Right atrium auricular region (tissue), 2 donors: ENCODE measurements around the gene KCNK3. TPM values are rescaled to one million over a fixed set of nuclear protein-coding genes. Genes with fewer than 3 reads are reported as not detected.
A peak's percentile ranks its signal among the peaks of the same experiment; 100 is the strongest.

Experiments used
- DNase-seq: peaks from one replicate; pipeline ENCODE4 v3.0.0-alpha.2; 2019; ENCODE audit warnings: low spot score
- H3K27ac ChIP-seq, 2 donors: fragments of 200-600 bp; sonication (generic); 1 replicate in 1 of 2; 2 replicates in 1 of 2; pipeline ENCODE4 v1.5.1; 2016 to 2019
- H3K27me3 ChIP-seq, 2 donors: fragments of 200-600 bp; sonication (generic); one replicate each; pipeline versions ENCODE4 v1.5.1 to v1.6.0; 2017 to 2019
- H3K36me3 ChIP-seq: fragments of 200-600 bp; sonication (generic); one replicate; pipeline ENCODE4 v1.5.1; 2016
- H3K4me1 ChIP-seq, 2 donors: fragments of 200-600 bp; sonication (generic); one replicate each; pipeline versions ENCODE4 v1.5.1 to v1.6.0; 2017 to 2019
- H3K4me3 ChIP-seq, 2 donors: fragments of 200-600 bp; sonication (generic); 1 replicate in 1 of 2; 2 replicates in 1 of 2; pipeline ENCODE4 v1.5.1; 2017 to 2019; ENCODE audit warnings: mild to moderate bottlenecking in 1 of 2, moderate library complexity in 1 of 2
- H3K9me3 ChIP-seq, 2 donors: fragments of 200-600 bp; sonication (generic); one replicate each; pipeline ENCODE4 v1.5.1; 2019
- CTCF ChIP-seq, 2 donors: fragments of 200-600 bp; sonication (generic); IDR thresholded peaks; one replicate each; pipeline ENCODE4 v1.5.1; 2019; ENCODE audit warnings: antibody characterized with exemption in 2 of 2
- total RNA-seq, 2 donors: library from RNA; depleted of rRNA; stranded (reverse); fragments of >200 nt; gene quantifications; one replicate each; pipeline ENCODE4 v1.1.0, GENCODE V29; 2016

KCNK3 gene
- total RNA-seq, 2 donors from 2014 or later = 47.5 to 50.0 TPM

DNA sequence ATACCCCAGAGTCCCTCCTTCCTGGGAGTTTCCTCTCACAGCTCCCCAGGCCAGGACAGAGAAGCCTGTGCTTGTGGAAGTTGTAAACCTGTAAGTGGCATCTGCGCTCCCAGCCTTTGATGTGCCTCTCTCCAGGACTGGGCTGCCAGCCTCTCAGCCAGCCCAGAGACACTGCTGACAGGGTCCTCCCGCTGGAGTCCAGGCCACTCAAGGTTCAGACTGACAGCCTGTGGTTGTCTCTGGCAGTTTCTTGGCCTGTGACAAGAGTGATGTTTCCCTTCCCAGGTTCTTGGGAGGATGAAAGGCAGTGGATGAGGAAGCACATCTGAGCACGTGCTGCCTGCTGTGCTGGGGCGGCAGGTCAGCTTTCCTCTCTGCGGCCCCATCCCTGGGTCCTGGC, 74.6 kb downstream of the KCNK3 start:
- Histone ChIP-seq H3K4me3 (no peak overlapping the region), H3K9me3 (no peaks in the 10 kb centered on the region), H3K4me1 (peaks cover 0 to 74% of the 10 kb centered on the region in 2 donors), H3K27ac (peak overlapping the region; percentile 47 to 94), H3K36me3 (no peaks in the 10 kb centered on the region), H3K27me3 (no peaks in the 10 kb centered on the region)
- no peak for DNase-seq
- TF ChIP-seq CTCF (IDR thresholded peaks at IDR 0.05) = no peak

- H3K36me3 ChIP-seq = no peaks in the 10 kb centered on the region
- H3K4me1 ChIP-seq = peaks cover 0 to 83% of the 10 kb centered on the region in 2 donors
- DNase-seq = no peak
- H3K4me3 ChIP-seq = no peak overlapping the region
- H3K27me3 ChIP-seq = no peaks in the 10 kb centered on the region
- H3K9me3 ChIP-seq = no peaks in the 10 kb centered on the region
- H3K27ac ChIP-seq = peak overlapping the region; percentile 47 to 94
- TF ChIP-seq CTCF (IDR thresholded peaks at IDR 0.05) = no peak
These were observed 75.5 kb downstream of the KCNK3 start for GRCh38 chr2:26767894-26768487.

DNA sequence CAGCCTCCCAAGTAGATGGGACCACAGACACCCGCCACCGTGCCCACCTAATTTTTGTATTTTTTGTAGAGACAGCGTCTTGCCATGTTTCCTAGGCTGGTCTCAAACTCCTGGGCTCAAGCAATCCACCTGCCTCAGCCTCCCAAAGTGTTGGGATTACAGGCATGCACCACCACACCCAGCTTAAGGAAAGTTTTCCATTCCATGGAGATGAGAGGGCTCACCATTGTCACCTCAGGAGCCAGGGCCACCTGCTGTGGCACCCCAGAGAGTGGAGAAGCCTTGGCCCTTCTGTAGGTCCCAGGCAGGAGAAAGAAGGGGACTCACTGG, 76.2 kb downstream of the KCNK3 start:
- H3K27ac ChIP-seq = peak overlapping the region; percentile 93 to 94
- no peak overlapping the region for H3K4me3 ChIP-seq
- H3K4me1 ChIP-seq = peaks cover 0 to 83% of the 10 kb centered on the region in 2 donors
- H3K9me3 ChIP-seq = no peaks in the 10 kb centered on the region
- no peaks in the 10 kb centered on the region for H3K27me3 ChIP-seq
- no peak for DNase-seq
- H3K36me3 ChIP-seq = no peaks in the 10 kb centered on the region
- TF ChIP-seq CTCF (IDR thresholded peaks at IDR 0.05) = no peak

DNA sequence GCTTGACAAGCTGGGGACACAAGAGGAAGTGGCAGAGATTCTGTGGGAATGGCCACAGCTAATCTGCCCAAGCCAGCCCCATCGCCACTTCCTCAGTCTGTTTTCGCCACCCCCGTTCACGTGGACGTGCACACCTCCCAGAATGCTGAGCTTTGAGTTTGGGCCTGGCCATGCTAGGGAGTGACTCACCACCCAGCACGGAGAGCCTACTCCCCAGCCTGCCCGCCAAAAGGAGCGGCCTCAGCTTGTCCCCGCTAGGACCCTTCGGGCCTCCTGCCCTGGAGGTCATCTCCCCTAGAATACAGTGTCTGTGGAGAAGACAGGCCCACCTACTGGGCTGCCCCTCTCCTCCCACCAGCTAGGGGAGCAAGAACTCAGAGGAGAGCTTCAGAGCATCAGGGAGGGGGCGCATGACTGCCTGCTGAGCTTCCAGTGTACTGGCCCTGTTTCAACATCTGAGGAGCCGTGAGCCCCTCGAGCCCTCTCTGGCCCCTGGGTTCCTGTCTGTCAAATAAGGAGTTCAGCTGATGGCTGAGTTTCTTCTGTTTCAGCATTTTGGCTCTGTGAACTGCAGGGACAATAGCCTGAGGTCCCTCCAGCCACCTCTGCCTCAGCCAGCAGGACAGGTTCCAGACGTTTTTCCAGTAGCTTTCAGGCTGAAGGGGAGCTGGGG, 76.7 kb downstream of the KCNK3 start:
- no peak for TF ChIP-seq CTCF (IDR thresholded peaks at IDR 0.05)

GRCh38 chr2:26770986-26771586, 78.6 kb downstream of the KCNK3 start:
- Histone ChIP-seq H3K9me3 (no peaks in the 10 kb centered on the region), H3K27ac (peak overlapping the region; percentile 93 to 94)

More for the DNA sequence above, 76.7 kb downstream of the KCNK3 start:
- H3K9me3 ChIP-seq = no peaks in the 10 kb centered on the region
- H3K4me1 ChIP-seq = peaks cover 0 to 86% of the 10 kb centered on the region in 2 donors
- H3K4me3 ChIP-seq = no peak overlapping the region
- H3K27me3 ChIP-seq = no peaks in the 10 kb centered on the region
- DNase-seq = peak; percentile 93
- H3K36me3 ChIP-seq = peaks cover 3% of the 10 kb centered on the region
- H3K27ac ChIP-seq = peak overlapping the region; percentile 93 to 94

More at GRCh38 chr2:26770986-26771586, 78.6 kb downstream of the KCNK3 start:
- H3K4me1 ChIP-seq = peaks cover 0 to 82% of the 10 kb centered on the region in 2 donors
- H3K36me3 ChIP-seq = peaks cover 21% of the 10 kb centered on the region
- H3K27me3 ChIP-seq = no peaks in the 10 kb centered on the region
- peak in 1 of 2 donors; percentile 47 for TF ChIP-seq CTCF (IDR thresholded peaks at IDR 0.05)
- no peak overlapping the region for H3K4me3 ChIP-seq
- DNase-seq = peak; percentile 89
